HepG2 (cell line): ENCODE measurements around the gene IQGAP2. TPM values are rescaled to one million over a fixed set of nuclear protein-coding genes. Genes with fewer than 3 reads are reported as not detected.

Source experiments
- ATAD3A ChIP-seq: sonication (generic); formaldehyde crosslinking; IDR thresholded peaks from 2 replicates; pipeline ENCODE4 v1.4.0; 2020; ENCODE audit warnings: missing genetic modification reagents
- ATF4 ChIP-seq, 2 experiments: fragments of 450-650 bp in 1 of 2; sonication (generic) in 1 of 2; formaldehyde crosslinking; IDR thresholded peaks; 2 replicates each; pipeline versions ENCODE4 v1.5.0 to v1.8.0; 2020 to 2022; ENCODE audit warnings: mild to moderate bottlenecking in 1 of 2, missing genetic modification reagents in 1 of 2
- HDAC2 ChIP-seq: sonication (generic); formaldehyde crosslinking; IDR thresholded peaks from 2 replicates; pipeline ENCODE4 v1.4.0; 2020; ENCODE audit warnings: missing genetic modification reagents
- HNRNPK ChIP-seq: fragments of 200-400 bp; formaldehyde crosslinking; IDR thresholded peaks from 2 replicates; pipeline ENCODE4 v1.6.1; 2018; ENCODE audit warnings: low read length, low read depth, moderate library complexity, mild to moderate bottlenecking; ENCODE audit not compliant: poor library complexity, severe bottlenecking
- KIAA2018 ChIP-seq: sonication (generic); formaldehyde crosslinking; IDR thresholded peaks from 2 replicates; pipeline ENCODE4 v1.5.0; 2020; ENCODE audit warnings: mild to moderate bottlenecking, missing genetic modification reagents, borderline replicate concordance
- ZNF503 ChIP-seq: sonication (generic); formaldehyde crosslinking; IDR thresholded peaks from 2 replicates; pipeline ENCODE4 v1.4.0; 2020; ENCODE audit warnings: missing genetic modification reagents
- ZNF792 ChIP-seq: IDR thresholded peaks from 2 replicates; pipeline ENCODE4 v1.6.1; 2016
- polyA plus RNA-seq, 8 experiments: library from polyadenylated mRNA; depleted of rRNA in 3 of 8; stranded (reverse) in 7 of 8; unstranded in 1 of 8; fragments of >200 nt; fragmentation: Illumina TruSeq in 4 of 8; extraction: Trizol in 4 of 8; gene quantifications; 2 replicates each; pipeline versions ENCODE4 v1.2.1 to v1.2.3, GENCODE V29; 2011 to 2016; ENCODE audit warnings: low read depth in 4 of 8, missing spikeins in 1 of 8, mixed read lengths in 1 of 8; ENCODE audit not compliant: insufficient read depth in 1 of 8
- total RNA-seq, 5 experiments: library from RNA; depleted of rRNA; stranded (reverse); fragments of >200 nt; fragmentation: Illumina TruSeq; extraction: Trizol; gene quantifications; 2 replicates each; pipeline ENCODE4 v1.2.3, GENCODE V29; 2016; ENCODE audit warnings: low read depth in 1 of 5

IQGAP2 gene
- total and polyA plus RNA-seq, 2 of the 13 experiments (the other 11 are each of a cell fraction or from before 2014, with no cell fraction given) = 35.2 to 83.3 TPM

GRCh38 chr5:76691467-76692273 lies 288.6 kb downstream of the IQGAP2 start (continued):
- TF ChIP-seq KIAA2018 (CRISPR knock-in tag) (no peak), HNRNPK (no peak), HDAC2 (no peak), ZNF503 (CRISPR knock-in tag) (no peak), ATAD3A (no peak), ZNF792 (CRISPR knock-in tag) (no peak), ATF4 (CRISPR knock-in tag; IDR thresholded peaks at IDR 0.05) (no peak)
